Measurements from ENCODE around the gene PPP1R18. TPM values are rescaled to one million over a fixed set of nuclear protein-coding genes. Genes with fewer than 3 reads are reported as not detected.

The PPP1R18 gene
- total and polyA plus RNA-seq, 8 donors = 5.3 to 27.2 (median 12.5) TPM

GRCh38 chr6:30647242-30648116 lies 39.0 kb downstream of the PPP1R18 start:
- WGBS, 2 donors = 0 to 1% methylated on average over 66 to 78 of the region's 78 CpGs
- Histone ChIP-seq H3K9me3 (no peaks in the 10 kb centered on the region), H3K27ac (peak overlapping the region; percentile 83 to 89 (median 85)), H3K36me3 (peaks cover 0 to 14% (median 4%) of the 10 kb centered on the region in 3 donors), H3K27me3 (no peaks in the 10 kb centered on the region), H3K4me1 (peaks cover 0 to 9% (median 0%) of the 10 kb centered on the region in 3 donors), H3K4me3 (peak overlapping the region; percentile 71 to 90 (median 85))
- TF ChIP-seq CTCF (IDR thresholded peaks at IDR 0.05) = no peak
- ATAC-seq (peak; percentile 83 to 89 (median 84)), DNase-seq (peak; percentile 69 to 92 (median 82)), FAIRE-seq (no peak)
- intact Hi-C loops (cut with DNase I) = no loop called here

- WGBS, 2 donors = 4 to 5% methylated on average over 37 of the region's 37 CpGs
- Histone ChIP-seq H3K27ac (peak within 1 kb of the TSS; percentile 83 to 89 (median 85)), H3K27me3 (no peaks in the 10 kb centered on the region), H3K4me3 (peak within 1 kb of the TSS; percentile 71 to 90 (median 85)), H3K4me1 (peaks cover 0 to 9% (median 0%) of the 10 kb centered on the region in 3 donors), H3K9me3 (no peaks in the 10 kb centered on the region), H3K36me3 (peaks cover 0 to 9% (median 0%) of the 10 kb centered on the region in 3 donors)
- peak; percentile 90 to 98 (median 92) for DNase-seq
- ATAC-seq = peak; percentile 87 to 96 (median 90)
- intact Hi-C loops (cut with DNase I) = no loop called here
- no peak for TF ChIP-seq CTCF (IDR thresholded peaks at IDR 0.05)
- FAIRE-seq = no peak
Observed at GRCh38 chr6:30646450-30647241, 39.8 kb downstream of the PPP1R18 start, which contains the start of gene C6orf136. Gene C6orf136, plus strand, starts transcription at chr6:30647133. Its CDS starts 99 bp downstream, at chr6:30647232.

GRCh38 chr6:30645989-30646388 lies 40.5 kb downstream of the PPP1R18 start:
- no peaks in the 10 kb centered on the region for H3K9me3 ChIP-seq
- peak overlapping the region in 1 of 4 donors; percentile 84 for H3K4me3 ChIP-seq
- DNase-seq (no peak), FAIRE-seq (no peak), ATAC-seq (no peak)
- no peaks in the 10 kb centered on the region for H3K27me3 ChIP-seq
- intact Hi-C loops (cut with DNase I) = no loop called here
- WGBS, 2 donors = 70 to 75% methylated on average over 1 of the region's 1 CpG
- H3K36me3 ChIP-seq = peaks cover 0 to 2% (median 0%) of the 10 kb centered on the region in 3 donors
- H3K4me1 ChIP-seq = peaks cover 0 to 9% (median 0%) of the 10 kb centered on the region in 3 donors
- no peak for TF ChIP-seq CTCF (IDR thresholded peaks at IDR 0.05)
- H3K27ac ChIP-seq = peak overlapping the region in 1 of 4 donors; percentile 83

GRCh38 chr6:30644769-30645168 lies 41.7 kb downstream of the PPP1R18 start:
- no peak for FAIRE-seq

More at GRCh38 chr6:30644769-30645168, 41.7 kb downstream of the PPP1R18 start:
- Histone ChIP-seq H3K27ac (no peak overlapping the region), H3K36me3 (no peaks in the 10 kb centered on the region), H3K4me3 (no peak overlapping the region), H3K9me3 (no peaks in the 10 kb centered on the region), H3K4me1 (peaks cover 0 to 9% (median 0%) of the 10 kb centered on the region in 3 donors), H3K27me3 (no peaks in the 10 kb centered on the region)
- intact Hi-C loops (cut with DNase I) = no loop called here
- no peak for TF ChIP-seq CTCF (IDR thresholded peaks at IDR 0.05)
- ATAC-seq (no peak), DNase-seq (no peak)
- 73 to 75% methylated on average over 5 of the region's 5 CpGs for WGBS, 2 donors

Data from pancreas (tissue), 10 donors.